OCI-LY7 (cell line): Measurements from ENCODE around the gene UEVLD.

Experiments used
- EZH2phosphoT487 ChIP-seq: fragments of 200-600 bp; sonication (generic); IDR thresholded peaks from 2 replicates; pipeline ENCODE4 v1.6.1; 2018; ENCODE audit warnings: low read depth, borderline replicate concordance, mild to moderate bottlenecking, mixed run types, antibody characterized with exemption, low read length, moderate library complexity, mixed read lengths
- TF ChIP-seq, protein P1 (sequence below): fragments of 200-600 bp; sonication (generic); conservative IDR thresholded peaks from 2 replicates; pipeline ENCODE4 v1.5.1; 2014; ENCODE audit warnings: mild to moderate bottlenecking, antibody characterized with exemption, low read length, moderate library complexity, mixed read lengths

DNA sequence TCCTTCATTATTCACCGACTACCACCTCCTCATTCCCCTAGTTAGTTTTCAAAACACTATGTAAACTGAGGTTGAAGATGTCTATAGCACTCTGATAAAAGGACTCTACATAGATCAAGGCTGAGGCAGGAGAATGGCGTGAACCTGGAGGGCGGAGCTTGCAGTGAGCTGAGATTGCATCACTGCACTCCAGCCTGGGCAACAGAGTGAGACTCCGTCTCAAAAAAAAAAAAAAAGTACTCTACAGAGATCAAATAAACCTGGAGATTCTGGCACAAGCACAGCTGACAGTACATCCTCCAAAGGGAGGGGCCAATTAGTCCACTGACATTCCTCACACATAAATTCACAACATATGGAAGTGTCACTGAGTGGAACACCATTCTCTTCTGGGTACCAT is 92.8 kb downstream of the UEVLD start:
- TF ChIP-seq, protein P1, sequence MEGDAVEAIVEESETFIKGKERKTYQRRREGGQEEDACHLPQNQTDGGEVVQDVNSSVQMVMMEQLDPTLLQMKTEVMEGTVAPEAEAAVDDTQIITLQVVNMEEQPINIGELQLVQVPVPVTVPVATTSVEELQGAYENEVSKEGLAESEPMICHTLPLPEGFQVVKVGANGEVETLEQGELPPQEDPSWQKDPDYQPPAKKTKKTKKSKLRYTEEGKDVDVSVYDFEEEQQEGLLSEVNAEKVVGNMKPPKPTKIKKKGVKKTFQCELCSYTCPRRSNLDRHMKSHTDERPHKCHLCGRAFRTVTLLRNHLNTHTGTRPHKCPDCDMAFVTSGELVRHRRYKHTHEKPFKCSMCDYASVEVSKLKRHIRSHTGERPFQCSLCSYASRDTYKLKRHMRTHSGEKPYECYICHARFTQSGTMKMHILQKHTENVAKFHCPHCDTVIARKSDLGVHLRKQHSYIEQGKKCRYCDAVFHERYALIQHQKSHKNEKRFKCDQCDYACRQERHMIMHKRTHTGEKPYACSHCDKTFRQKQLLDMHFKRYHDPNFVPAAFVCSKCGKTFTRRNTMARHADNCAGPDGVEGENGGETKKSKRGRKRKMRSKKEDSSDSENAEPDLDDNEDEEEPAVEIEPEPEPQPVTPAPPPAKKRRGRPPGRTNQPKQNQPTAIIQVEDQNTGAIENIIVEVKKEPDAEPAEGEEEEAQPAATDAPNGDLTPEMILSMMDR = no peak
- TF ChIP-seq EZH2phosphoT487 = no peak
